Measurements from ENCODE around the gene JAG1. TPM values are rescaled to one million over a fixed set of nuclear protein-coding genes. Genes with fewer than 3 reads are reported as not detected.

The JAG1 gene
- total RNA-seq, 1 experiment from 2014 or later: 8.3 TPM

- Histone ChIP-seq H3K4me2 (ENCODE audit: low read depth, low read length, poor library complexity, severe bottlenecking) (no peak overlapping the region), H3K9me3 (ENCODE audit: low read length) (no peaks in the 10 kb centered on the region), H3K27me3 (ENCODE audit: low read length) (no peaks in the 10 kb centered on the region), H3K4me1 (ENCODE audit: low read length) (peaks cover 12% of the 10 kb centered on the region), H3K9ac (ENCODE audit: low read length) (no peak overlapping the region), H4K20me1 (ENCODE audit: insufficient read depth, low read depth, low read length) (peaks cover 3% of the 10 kb centered on the region; the same call in 1 of the 2 replicates), H3K9me2 (replicated peaks; ENCODE audit: insufficient read depth, low read length) (no peaks in the 10 kb centered on the region), H3K4me3 (ENCODE audit: low read length) (no peak overlapping the region), H3K79me2 (ENCODE audit: low read length) (0 out of 2 replicates have a peak, but pooled peaks cover 2% of the 10 kb centered on the region), H2AFZ (ENCODE audit: low read length) (no peak overlapping the region), H3K27ac (ENCODE audit: low read length) (no peak overlapping the region), H3K36me3 (ENCODE audit: insufficient read depth, low read length) (peaks cover 6% of the 10 kb centered on the region; the same call in 1 of the 2 replicates)
- DNase-seq: no peak
Observed at GRCh38 chr20:10663756-10664155, 10.0 kb downstream of the JAG1 start.

DNA sequence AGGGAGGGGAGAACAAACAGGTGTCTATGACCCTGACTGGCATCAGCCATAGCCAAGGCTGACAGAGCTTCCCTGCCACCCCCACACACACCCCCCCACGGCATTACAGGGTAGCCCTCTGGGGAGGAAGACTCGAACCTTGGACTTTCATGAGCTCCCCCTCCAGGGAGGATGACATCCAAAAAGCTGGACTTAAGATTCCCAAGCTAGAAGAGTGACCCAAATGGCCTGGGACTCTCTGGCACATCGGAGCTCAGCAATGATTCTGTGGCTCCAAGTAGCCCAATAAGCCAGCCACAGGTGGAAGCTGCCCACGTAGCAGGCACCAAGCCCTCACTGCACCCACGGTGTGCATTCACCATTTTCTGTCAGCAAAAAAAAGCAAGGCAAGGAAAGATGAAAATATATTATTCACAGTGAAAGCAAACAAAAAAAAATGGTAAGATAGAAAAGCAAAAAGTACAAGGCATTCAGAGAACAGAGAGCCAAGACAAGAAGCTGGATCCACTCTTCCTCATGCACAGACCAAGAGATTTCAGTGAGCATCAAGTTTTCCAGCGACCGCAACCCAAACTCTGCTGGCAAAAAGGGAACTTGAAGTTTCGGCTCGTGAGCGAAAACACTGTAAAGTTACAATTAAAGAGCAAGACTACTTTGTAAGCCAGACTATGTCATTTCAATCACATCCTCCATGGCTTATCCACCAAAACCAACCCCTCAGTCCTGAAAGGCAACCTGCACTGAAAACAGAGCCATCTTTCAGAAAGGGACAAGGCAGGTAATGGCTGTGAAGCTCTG, 10.9 kb downstream of the JAG1 start:
- H3K27me3 ChIP-seq (ENCODE audit: low read length): no peaks in the 10 kb centered on the region
- H3K4me2 ChIP-seq (ENCODE audit: low read depth, low read length, poor library complexity, severe bottlenecking): no peak overlapping the region
- no peaks in the 10 kb centered on the region for H3K9me2 ChIP-seq (replicated peaks; ENCODE audit: insufficient read depth, low read length)
- H2AFZ ChIP-seq (ENCODE audit: low read length): no peak overlapping the region
- peaks cover 9% of the 10 kb centered on the region for H3K4me1 ChIP-seq (ENCODE audit: low read length)
- H4K20me1 ChIP-seq (ENCODE audit: insufficient read depth, low read depth, low read length): peaks cover 3% of the 10 kb centered on the region; the same call in 1 of the 2 replicates
- H3K79me2 ChIP-seq (ENCODE audit: low read length): no peaks in the 10 kb centered on the region
- no peaks in the 10 kb centered on the region for H3K9me3 ChIP-seq (ENCODE audit: low read length)
- no peak overlapping the region for H3K4me3 ChIP-seq (ENCODE audit: low read length)
- H3K9ac ChIP-seq (ENCODE audit: low read length): no peak overlapping the region
- H3K27ac ChIP-seq (ENCODE audit: low read length): no peak overlapping the region
- no peaks in the 10 kb centered on the region; the same call in 1 of the 2 replicates for H3K36me3 ChIP-seq (ENCODE audit: insufficient read depth, low read length)
- no peak for DNase-seq

GRCh38 chr20:10662151-10662550, 11.6 kb downstream of the JAG1 start:
- Histone ChIP-seq H4K20me1 (ENCODE audit: insufficient read depth, low read depth, low read length) (peaks cover 3% of the 10 kb centered on the region; the same call in 1 of the 2 replicates), H3K4me3 (ENCODE audit: low read length) (no peak overlapping the region), H3K27ac (ENCODE audit: low read length) (no peak overlapping the region), H3K27me3 (ENCODE audit: low read length) (no peaks in the 10 kb centered on the region), H3K79me2 (ENCODE audit: low read length) (no peaks in the 10 kb centered on the region), H3K9ac (ENCODE audit: low read length) (no peak overlapping the region), H2AFZ (ENCODE audit: low read length) (no peak overlapping the region), H3K4me1 (ENCODE audit: low read length) (peaks cover 9% of the 10 kb centered on the region), H3K36me3 (ENCODE audit: insufficient read depth, low read length) (no peaks in the 10 kb centered on the region; the same call in 1 of the 2 replicates), H3K9me2 (replicated peaks; ENCODE audit: insufficient read depth, low read length) (no peaks in the 10 kb centered on the region), H3K4me2 (ENCODE audit: low read depth, low read length, poor library complexity, severe bottlenecking) (no peak overlapping the region), H3K9me3 (ENCODE audit: low read length) (no peaks in the 10 kb centered on the region)
- DNase-seq: no peak

DNA sequence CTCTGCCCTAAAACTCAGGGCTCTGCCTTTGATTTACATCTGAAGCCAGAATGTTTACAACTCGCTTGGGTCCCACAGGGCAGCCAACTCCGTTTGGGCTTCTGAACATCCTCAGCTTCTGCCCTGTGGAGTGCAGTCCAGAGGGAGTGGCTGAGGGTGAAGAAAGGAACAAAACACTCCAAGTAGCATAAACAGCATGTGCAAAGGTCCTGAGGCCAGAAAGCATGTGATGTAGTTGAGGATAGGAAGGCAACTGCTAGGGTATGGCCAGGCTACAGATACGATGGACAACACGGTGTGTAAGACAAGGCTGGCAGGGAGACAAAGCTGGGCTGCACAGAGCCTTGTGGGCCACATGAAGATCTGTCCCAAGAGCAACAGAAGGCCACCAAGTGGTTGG, 12.5 kb downstream of the JAG1 start:
- Histone ChIP-seq H3K4me2 (ENCODE audit: low read depth, low read length, poor library complexity, severe bottlenecking) (no peak overlapping the region), H3K27ac (ENCODE audit: low read length) (no peak overlapping the region), H3K9me2 (replicated peaks; ENCODE audit: insufficient read depth, low read length) (no peaks in the 10 kb centered on the region), H2AFZ (ENCODE audit: low read length) (no peak overlapping the region), H3K79me2 (ENCODE audit: low read length) (no peaks in the 10 kb centered on the region), H3K4me3 (ENCODE audit: low read length) (no peak overlapping the region), H3K9me3 (ENCODE audit: low read length) (no peaks in the 10 kb centered on the region), H3K27me3 (ENCODE audit: low read length) (no peaks in the 10 kb centered on the region), H3K4me1 (ENCODE audit: low read length) (peaks cover 9% of the 10 kb centered on the region), H3K9ac (ENCODE audit: low read length) (no peak overlapping the region), H4K20me1 (ENCODE audit: insufficient read depth, low read depth, low read length) (peaks cover 3% of the 10 kb centered on the region; the same call in 1 of the 2 replicates), H3K36me3 (ENCODE audit: insufficient read depth, low read length) (no peaks in the 10 kb centered on the region; the same call in 1 of the 2 replicates)
- no peak for DNase-seq

DNA sequence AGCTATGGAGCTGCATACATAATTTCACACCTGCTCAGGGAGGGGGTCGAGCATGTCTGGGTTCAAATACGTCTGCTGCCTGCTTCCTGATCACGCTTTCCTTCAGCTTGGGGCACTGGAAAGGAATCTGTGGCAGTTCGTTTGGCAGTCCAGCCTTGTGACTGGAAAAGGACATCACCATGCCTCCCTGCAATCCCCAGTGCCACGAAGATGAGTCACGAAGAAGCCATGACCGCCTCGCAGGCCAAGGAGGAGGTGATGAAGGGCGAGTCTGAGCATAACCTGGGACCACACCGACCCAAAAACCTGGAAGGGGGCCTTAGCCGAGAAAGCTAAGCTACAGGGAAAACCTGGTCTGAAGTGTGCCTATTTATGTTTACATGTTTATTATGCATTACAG, 13.1 kb downstream of the JAG1 start:
- Histone ChIP-seq H3K27me3 (ENCODE audit: low read length) (no peaks in the 10 kb centered on the region), H3K4me2 (ENCODE audit: low read depth, low read length, poor library complexity, severe bottlenecking) (no peak overlapping the region), H3K4me1 (ENCODE audit: low read length) (peaks cover 9% of the 10 kb centered on the region), H3K9me2 (replicated peaks; ENCODE audit: insufficient read depth, low read length) (no peaks in the 10 kb centered on the region), H3K79me2 (ENCODE audit: low read length) (no peaks in the 10 kb centered on the region), H4K20me1 (ENCODE audit: insufficient read depth, low read depth, low read length) (peaks cover 3% of the 10 kb centered on the region; the same call in 1 of the 2 replicates), H3K9me3 (ENCODE audit: low read length) (no peaks in the 10 kb centered on the region), H2AFZ (ENCODE audit: low read length) (no peak overlapping the region), H3K9ac (ENCODE audit: low read length) (no peak overlapping the region), H3K27ac (ENCODE audit: low read length) (no peak overlapping the region), H3K4me3 (ENCODE audit: low read length) (no peak overlapping the region), H3K36me3 (ENCODE audit: insufficient read depth, low read length) (no peaks in the 10 kb centered on the region; the same call in 1 of the 2 replicates)
- DNase-seq: no peak

DNA sequence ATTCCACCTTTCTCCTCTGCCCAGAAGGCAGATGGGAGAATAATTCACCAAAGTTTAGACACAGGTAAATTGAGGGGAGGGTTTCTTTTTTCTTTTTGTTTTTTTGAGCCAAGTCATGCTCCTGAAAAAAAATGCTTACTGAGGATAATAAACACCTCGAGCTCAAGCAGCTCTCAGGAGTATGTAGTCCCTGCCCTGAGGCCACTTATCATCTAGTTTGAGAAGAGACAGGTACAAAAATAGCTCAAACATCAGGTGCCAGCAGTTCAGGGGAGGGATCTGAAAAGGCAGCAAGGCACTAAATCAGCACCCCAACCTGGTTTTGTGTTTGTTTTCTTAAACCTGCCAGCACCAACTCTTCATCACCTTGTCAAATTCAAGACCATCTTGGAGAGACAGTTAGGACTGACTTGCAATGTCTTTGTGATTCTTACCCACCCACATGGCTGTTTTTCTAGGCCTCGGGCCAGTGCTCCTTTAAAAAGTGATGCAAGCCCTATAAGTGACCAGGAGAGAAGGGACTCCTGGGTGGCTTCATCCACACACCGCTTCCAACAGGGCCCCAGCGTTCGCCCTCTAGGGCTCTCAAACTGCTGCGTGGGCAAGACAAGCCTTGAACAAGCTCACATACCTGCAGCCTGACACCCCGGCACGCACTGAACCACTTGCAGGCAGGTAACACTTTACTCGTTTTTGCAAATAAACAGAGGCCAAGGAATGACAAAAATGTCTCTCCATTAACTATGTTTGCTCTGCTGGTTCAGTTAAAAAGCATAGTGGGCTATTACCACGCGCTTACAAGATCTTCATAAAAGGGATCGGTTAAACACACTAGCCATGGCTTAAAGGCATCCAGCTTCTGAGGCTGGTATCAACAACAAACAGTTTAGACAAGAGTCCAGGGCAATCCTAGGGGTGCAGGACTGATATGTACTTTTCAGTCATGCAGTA, 13.9 kb downstream of the JAG1 start:
- no peaks in the 10 kb centered on the region for H3K9me3 ChIP-seq (ENCODE audit: low read length)
- H3K4me1 ChIP-seq (ENCODE audit: low read length): peaks cover 13% of the 10 kb centered on the region
- H3K4me2 ChIP-seq (ENCODE audit: low read depth, low read length, poor library complexity, severe bottlenecking): no peak overlapping the region
- no peak overlapping the region for H2AFZ ChIP-seq (ENCODE audit: low read length)
- H3K27me3 ChIP-seq (ENCODE audit: low read length): no peaks in the 10 kb centered on the region
- DNase-seq: no peak
- H3K4me3 ChIP-seq (ENCODE audit: low read length): no peak overlapping the region
- no peaks in the 10 kb centered on the region; the same call in 1 of the 2 replicates for H4K20me1 ChIP-seq (ENCODE audit: insufficient read depth, low read depth, low read length)
- no peak overlapping the region for H3K27ac ChIP-seq (ENCODE audit: low read length)
- H3K9me2 ChIP-seq (replicated peaks; ENCODE audit: insufficient read depth, low read length): no peaks in the 10 kb centered on the region
- no peak overlapping the region for H3K9ac ChIP-seq (ENCODE audit: low read length)
- H3K79me2 ChIP-seq (ENCODE audit: low read length): no peaks in the 10 kb centered on the region
- H3K36me3 ChIP-seq (ENCODE audit: insufficient read depth, low read length): peaks cover 5% of the 10 kb centered on the region

DNA sequence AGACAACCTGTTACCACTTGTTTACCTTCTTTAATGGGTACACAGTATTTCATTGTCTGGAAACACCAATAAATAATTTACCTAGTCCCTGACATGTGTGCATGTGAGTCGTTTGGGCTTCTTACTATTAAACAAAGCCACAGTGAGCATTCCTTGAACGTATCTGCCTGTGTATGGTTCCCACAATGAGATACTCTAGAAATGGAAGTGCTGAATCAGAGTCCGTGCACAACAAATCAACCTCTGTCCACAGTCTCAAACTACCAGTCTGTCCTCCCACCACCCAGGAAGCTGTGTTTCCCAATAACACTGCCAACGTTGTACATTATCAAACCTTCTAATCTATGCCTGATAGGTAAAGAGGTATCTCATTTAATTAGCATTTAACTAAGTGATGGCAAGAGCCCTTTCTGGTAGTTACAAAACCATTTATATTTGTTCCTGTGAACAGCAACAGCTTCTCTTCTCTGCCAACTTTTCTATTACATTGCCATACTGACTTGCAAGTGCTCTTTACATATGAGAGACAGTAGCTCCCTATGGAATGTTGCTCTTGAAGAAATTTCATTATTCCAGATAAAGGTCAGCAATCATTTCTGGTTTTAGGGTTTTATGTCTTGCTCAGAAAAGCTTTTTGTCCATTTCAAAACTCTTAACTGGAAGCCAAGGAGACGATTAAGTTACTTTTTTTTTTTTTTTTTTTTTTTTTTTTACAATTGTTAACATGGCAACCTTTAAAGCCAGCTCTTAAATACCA, 14.7 kb downstream of the JAG1 start:
- H2AFZ ChIP-seq (ENCODE audit: low read length): no peak overlapping the region
- no peaks in the 10 kb centered on the region for H4K20me1 ChIP-seq (ENCODE audit: insufficient read depth, low read depth, low read length)
- no peak overlapping the region for H3K27ac ChIP-seq (ENCODE audit: low read length)
- no peaks in the 10 kb centered on the region for H3K9me2 ChIP-seq (replicated peaks; ENCODE audit: insufficient read depth, low read length)
- H3K9me3 ChIP-seq (ENCODE audit: low read length): no peaks in the 10 kb centered on the region
- H3K4me2 ChIP-seq (ENCODE audit: low read depth, low read length, poor library complexity, severe bottlenecking): no peak overlapping the region
- no peak overlapping the region for H3K9ac ChIP-seq (ENCODE audit: low read length)
- H3K36me3 ChIP-seq (ENCODE audit: insufficient read depth, low read length): peaks cover 5% of the 10 kb centered on the region
- H3K4me3 ChIP-seq (ENCODE audit: low read length): no peak overlapping the region
- DNase-seq: no peak
- peaks cover 16% of the 10 kb centered on the region for H3K4me1 ChIP-seq (ENCODE audit: low read length)
- no peaks in the 10 kb centered on the region for H3K79me2 ChIP-seq (ENCODE audit: low read length)
- H3K27me3 ChIP-seq (ENCODE audit: low read length): no peaks in the 10 kb centered on the region
